CD4-positive, alpha-beta T cell treated with Interleukin-4 for 4 hours (primary cell): Measurements from ENCODE around the gene CACNB2.

ENCODE experiments used
- DNase-seq: peaks from one replicate; pipeline ENCODE4 v3.0.0-alpha.2; 2020

Gene CACNB2

GRCh38 chr10:18351421-18351820 lies 211.2 kb downstream of the CACNB2 start:
- no peak for DNase-seq

GRCh38 chr10:18352175-18352574 lies 212.0 kb downstream of the CACNB2 start:
- DNase-seq: no peak

GRCh38 chr10:18359812-18360211 lies 219.6 kb downstream of the CACNB2 start:
- DNase-seq: no peak

GRCh38 chr10:18362892-18363291 lies 222.7 kb downstream of the CACNB2 start:
- no peak for DNase-seq

GRCh38 chr10:18364987-18365775 lies 225.0 kb downstream of the CACNB2 start:
- no peak for DNase-seq

GRCh38 chr10:18367840-18368239 lies 227.6 kb downstream of the CACNB2 start:
- no peak for DNase-seq

GRCh38 chr10:18368273-18368672 lies 228.0 kb downstream of the CACNB2 start:
- DNase-seq: no peak

GRCh38 chr10:18368682-18369081 lies 228.5 kb downstream of the CACNB2 start:
- DNase-seq: no peak

- DNase-seq: no peak
Observed at GRCh38 chr10:18369859-18370473, 229.7 kb downstream of the CACNB2 start.

- DNase-seq: no peak
Observed at GRCh38 chr10:18376650-18377049, 236.4 kb downstream of the CACNB2 start.

GRCh38 chr10:18377898-18378297 lies 237.7 kb downstream of the CACNB2 start:
- DNase-seq: no peak

GRCh38 chr10:18378766-18379165 lies 238.5 kb downstream of the CACNB2 start:
- DNase-seq: no peak

- DNase-seq: no peak
Observed at GRCh38 chr10:18381679-18382078, 241.5 kb downstream of the CACNB2 start.

- no peak for DNase-seq
Observed at GRCh38 chr10:18397906-18398305, 257.7 kb downstream of the CACNB2 start.

GRCh38 chr10:18399158-18399557 lies 258.9 kb downstream of the CACNB2 start:
- no peak for DNase-seq

- no peak for DNase-seq
Observed at GRCh38 chr10:18400201-18400905, 260.1 kb downstream of the CACNB2 start.

GRCh38 chr10:18400906-18401245 lies 260.7 kb downstream of the CACNB2 start:
- no peak for DNase-seq

GRCh38 chr10:18401416-18402195 lies 261.4 kb downstream of the CACNB2 start:
- no peak for DNase-seq

GRCh38 chr10:18402853-18403252 lies 262.6 kb downstream of the CACNB2 start:
- no peak for DNase-seq

GRCh38 chr10:18404530-18404929 lies 264.3 kb downstream of the CACNB2 start:
- DNase-seq: no peak

- DNase-seq: no peak
Observed at GRCh38 chr10:18406136-18406535, 265.9 kb downstream of the CACNB2 start.

GRCh38 chr10:18409599-18410397 lies 269.6 kb downstream of the CACNB2 start:
- DNase-seq: no peak
